Breast epithelium (tissue), 4 donors: ENCODE data around the gene ASIP. TPM values are rescaled to one million over a fixed set of nuclear protein-coding genes. Genes with fewer than 3 reads are reported as not detected.

Experiments
- DNase-seq, 2 donors: peaks; one replicate each; pipeline ENCODE4 v3.0.0-alpha.2; 2019; ENCODE audit warnings: low spot score in 2 of 2
- H3K27ac ChIP-seq, 2 donors: fragments of 200-600 bp; sonication (generic) in 1 of 2; one replicate each; pipeline ENCODE4 v1.5.1; 2016 to 2019; ENCODE audit warnings: mild to moderate bottlenecking in 1 of 2
- H3K27me3 ChIP-seq, 2 donors: fragments of 200-600 bp; sonication (generic) in 1 of 2; one replicate each; pipeline versions ENCODE4 v1.5.1 to v1.6.0; 2017 to 2019; ENCODE audit warnings: control low read depth in 1 of 2, mild to moderate bottlenecking in 1 of 2
- H3K36me3 ChIP-seq: fragments of 200-600 bp; one replicate; pipeline ENCODE4 v1.5.1; 2019
- H3K4me1 ChIP-seq, 2 donors: fragments of 200-600 bp; sonication (generic); one replicate each; pipeline ENCODE4 v1.5.1; 2016 to 2019; ENCODE audit warnings: control low read depth in 1 of 2
- H3K4me3 ChIP-seq, 3 donors: fragments of 200-600 bp; sonication (generic); 1 replicate in 2 of 3; 2 replicates in 1 of 3; pipeline ENCODE4 v1.5.1; 2016 to 2019; ENCODE audit warnings: mild to moderate bottlenecking in 3 of 3, moderate library complexity in 2 of 3
- H3K9me3 ChIP-seq, 2 donors: fragments of 200-600 bp; sonication (generic) in 1 of 2; one replicate each; pipeline ENCODE4 v1.5.1; 2016 to 2019; ENCODE audit warnings: control low read depth in 1 of 2
- POLR2A ChIP-seq: fragments of 450-650 bp; IDR thresholded peaks from one replicate; pipeline ENCODE4 v1.6.1; 2016; ENCODE audit warnings: antibody characterized with exemption, mild to moderate bottlenecking, moderate library complexity
- POLR2AphosphoS5 ChIP-seq, 3 donors: sonication (generic); formaldehyde crosslinking; IDR thresholded peaks; one replicate each; pipeline ENCODE4 v1.6.1; 2017; ENCODE audit warnings: antibody characterized with exemption in 3 of 3
- intact Hi-C: fragments of 100-400 bp; cut with DNase I; formaldehyde crosslinking; loops from one replicate; pipeline ENCODE4 v1.15.1; 2023; ENCODE audit warnings: low total_unique reads
- total RNA-seq, 3 donors: library from RNA; depleted of rRNA; stranded (reverse); fragments of >200 nt; gene quantifications; one replicate each; pipeline ENCODE4 v1.1.0, GENCODE V29; 2016
- TF ChIP-seq, protein P1 (sequence below), 3 donors: fragments of 450-650 bp; IDR thresholded peaks; one replicate each; pipeline ENCODE4 v1.5.1; 2016 to 2017; ENCODE audit warnings: antibody characterized with exemption in 3 of 3, mild to moderate bottlenecking in 3 of 3, moderate library complexity in 3 of 3

The ASIP gene
- total RNA-seq, 3 donors from 2014 or later, result 0.96 TPM; not detected in 2

DNA sequence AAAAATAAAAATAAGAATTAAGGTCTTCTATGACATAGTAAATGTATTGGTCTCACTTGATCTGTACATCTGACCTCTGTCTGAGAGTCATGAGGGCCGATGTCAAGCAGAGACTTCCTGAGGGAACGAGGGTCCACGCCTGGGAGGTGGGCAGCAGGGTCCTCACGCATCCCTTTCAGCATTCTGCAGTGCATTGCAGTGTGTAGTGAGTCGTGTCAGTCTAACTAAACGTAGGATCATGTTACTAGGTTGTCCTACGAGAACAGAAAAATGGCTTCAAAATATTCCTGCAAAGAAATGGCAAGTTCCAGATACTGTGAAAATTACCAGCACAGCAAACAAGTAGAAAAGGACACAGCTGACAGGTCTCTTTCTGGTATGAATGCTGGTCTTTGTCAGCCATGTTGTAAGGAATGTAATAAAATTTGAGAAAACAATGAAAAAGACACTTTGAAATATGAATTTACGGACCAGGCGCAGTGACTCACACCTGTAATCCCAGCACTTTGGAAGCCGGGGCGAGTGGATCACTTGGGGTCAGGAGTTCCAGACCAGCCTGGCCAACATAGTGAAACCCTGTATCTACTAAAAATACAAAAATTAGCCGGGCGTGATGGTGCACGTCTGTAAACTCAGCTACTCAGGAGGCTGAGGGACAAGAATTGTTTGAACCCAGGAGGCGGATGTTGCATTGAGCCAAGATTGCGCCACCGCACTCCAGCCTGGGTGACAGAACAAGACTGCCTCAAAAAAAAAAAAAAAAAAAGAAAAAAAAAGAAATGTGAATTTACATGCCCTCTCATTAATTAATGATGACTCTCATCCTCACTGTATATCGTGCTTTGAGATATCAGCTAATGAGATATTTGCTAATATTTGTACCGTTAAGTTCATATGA is 64.4 kb downstream of the ASIP start:
- no peak overlapping the region for H3K4me3 ChIP-seq
- no peak overlapping the region for H3K27ac ChIP-seq
- TF ChIP-seq, protein P1, sequence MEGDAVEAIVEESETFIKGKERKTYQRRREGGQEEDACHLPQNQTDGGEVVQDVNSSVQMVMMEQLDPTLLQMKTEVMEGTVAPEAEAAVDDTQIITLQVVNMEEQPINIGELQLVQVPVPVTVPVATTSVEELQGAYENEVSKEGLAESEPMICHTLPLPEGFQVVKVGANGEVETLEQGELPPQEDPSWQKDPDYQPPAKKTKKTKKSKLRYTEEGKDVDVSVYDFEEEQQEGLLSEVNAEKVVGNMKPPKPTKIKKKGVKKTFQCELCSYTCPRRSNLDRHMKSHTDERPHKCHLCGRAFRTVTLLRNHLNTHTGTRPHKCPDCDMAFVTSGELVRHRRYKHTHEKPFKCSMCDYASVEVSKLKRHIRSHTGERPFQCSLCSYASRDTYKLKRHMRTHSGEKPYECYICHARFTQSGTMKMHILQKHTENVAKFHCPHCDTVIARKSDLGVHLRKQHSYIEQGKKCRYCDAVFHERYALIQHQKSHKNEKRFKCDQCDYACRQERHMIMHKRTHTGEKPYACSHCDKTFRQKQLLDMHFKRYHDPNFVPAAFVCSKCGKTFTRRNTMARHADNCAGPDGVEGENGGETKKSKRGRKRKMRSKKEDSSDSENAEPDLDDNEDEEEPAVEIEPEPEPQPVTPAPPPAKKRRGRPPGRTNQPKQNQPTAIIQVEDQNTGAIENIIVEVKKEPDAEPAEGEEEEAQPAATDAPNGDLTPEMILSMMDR (IDR thresholded peaks at IDR 0.05), result no peak
- TF ChIP-seq POLR2A, result no peak
- TF ChIP-seq POLR2AphosphoS5 (IDR thresholded peaks at IDR 0.05), result no peak
- H3K27me3 ChIP-seq, result no peaks in the 10 kb centered on the region
- H3K36me3 ChIP-seq, result no peaks in the 10 kb centered on the region
- H3K9me3 ChIP-seq, result no peaks in the 10 kb centered on the region
- DNase-seq, result peak in 1 of 2 donors; percentile 40
- H3K4me1 ChIP-seq, result peaks cover 0 to 4% of the 10 kb centered on the region in 2 donors
- intact Hi-C loops, result loop anchor here (1.0 kb wide), 1 partner anchor 12 kb away; no protein-coding TSS in a partner anchor

- Histone ChIP-seq H3K36me3 (no peaks in the 10 kb centered on the region), H3K4me1 (no peaks in the 10 kb centered on the region), H3K27ac (no peak overlapping the region), H3K4me3 (no peak overlapping the region), H3K27me3 (no peaks in the 10 kb centered on the region), H3K9me3 (no peaks in the 10 kb centered on the region)
- TF ChIP-seq POLR2A (no peak), POLR2AphosphoS5 (IDR thresholded peaks at IDR 0.05) (no peak)
- TF ChIP-seq, protein P1 (IDR thresholded peaks at IDR 0.05), result no peak
- DNase-seq, result no peak
- intact Hi-C loops, result no loop called here
Measured at GRCh38 chr20:34309691-34310090, 68.5 kb downstream of the ASIP start.

GRCh38 chr20:34310481-34311117 is 69.4 kb downstream of the ASIP start:
- TF ChIP-seq POLR2A (no peak), POLR2AphosphoS5 (IDR thresholded peaks at IDR 0.05) (no peak)
- TF ChIP-seq, protein P1 (IDR thresholded peaks at IDR 0.05), result no peak
- no peaks in the 10 kb centered on the region for H3K4me1 ChIP-seq
- H3K4me3 ChIP-seq, result no peak overlapping the region
- no peaks in the 10 kb centered on the region for H3K36me3 ChIP-seq
- H3K9me3 ChIP-seq, result no peaks in the 10 kb centered on the region
- no peak for DNase-seq
- H3K27ac ChIP-seq, result no peak overlapping the region
- H3K27me3 ChIP-seq, result no peaks in the 10 kb centered on the region
- intact Hi-C loops, result no loop called here

DNA sequence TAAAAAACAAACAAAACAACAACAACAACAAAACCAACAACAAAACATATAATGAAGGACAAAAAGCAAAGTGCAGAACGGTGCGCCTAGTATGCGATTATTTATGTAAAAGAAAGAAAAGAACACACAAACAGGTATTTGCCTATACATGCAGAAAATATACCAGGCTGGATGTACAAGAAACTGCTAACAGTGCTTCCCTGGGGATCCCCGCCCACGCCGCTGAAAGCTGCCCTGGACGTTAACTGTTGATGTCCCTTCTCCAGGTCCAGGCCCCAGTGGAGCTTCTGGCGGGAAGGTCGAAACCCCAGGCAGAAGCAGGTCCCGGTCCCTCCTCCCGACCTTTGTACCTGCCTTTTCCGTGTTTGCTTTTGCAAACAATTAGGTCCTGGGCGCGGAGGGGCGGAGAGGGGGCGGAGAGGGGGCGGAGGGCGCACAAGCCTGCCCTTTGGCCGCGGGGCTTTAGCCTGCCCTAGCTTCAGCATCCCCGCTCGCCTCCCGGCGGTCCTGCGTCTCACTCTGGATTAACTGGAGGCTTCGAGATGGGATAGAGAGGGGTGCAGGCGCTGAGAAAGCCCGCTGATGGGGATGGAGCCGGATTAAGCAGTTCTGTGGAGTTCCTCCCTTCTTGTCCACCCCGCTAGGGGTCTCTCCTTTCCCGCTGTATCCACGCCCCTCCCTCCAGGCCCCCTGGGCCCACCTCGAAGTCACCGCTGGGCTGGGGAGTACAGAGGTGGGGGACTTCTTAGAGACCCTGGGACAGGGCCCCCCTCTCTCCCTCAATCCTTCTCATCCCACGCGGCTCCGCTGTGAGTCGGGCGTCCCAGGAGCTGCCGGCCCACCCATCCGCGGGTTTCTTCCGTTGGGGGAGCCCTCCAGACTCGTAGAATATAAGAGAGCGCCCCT is 70.1 kb downstream of the ASIP start:
- no peak for DNase-seq
- TF ChIP-seq, protein P1 (IDR thresholded peaks at IDR 0.05), result no peak
- TF ChIP-seq POLR2A, result no peak
- TF ChIP-seq POLR2AphosphoS5 (IDR thresholded peaks at IDR 0.05), result no peak
- intact Hi-C loops, result no loop called here
- H3K36me3 ChIP-seq, result no peaks in the 10 kb centered on the region
- no peak overlapping the region for H3K27ac ChIP-seq
- H3K27me3 ChIP-seq, result no peaks in the 10 kb centered on the region
- H3K4me3 ChIP-seq, result peak overlapping the region in 2 of 3 donors; percentile 35 to 38
- H3K4me1 ChIP-seq, result no peaks in the 10 kb centered on the region
- H3K9me3 ChIP-seq, result no peaks in the 10 kb centered on the region
